Endothelial cell of umbilical vein (primary cell): ENCODE data around the gene SRBD1. TPM values are rescaled to one million over a fixed set of nuclear protein-coding genes. Genes with fewer than 3 reads are reported as not detected.
A peak's percentile ranks its signal among the peaks of the same experiment; 100 is the strongest.

Experiments
- BruUV-seq: library from RNA; stranded (reverse); fragments of 400-500 nt; replicated peaks from 2 replicates; lab custom pipeline; 2021; lab: Mats Ljungman, UMichigan
- CTCF ChIA-PET: fragments of 300-600, 350-600 bp; sonication (Branson Sonifier 250); formaldehyde crosslinking; loops from one replicate; lab custom pipeline; 2021; ENCODE audit warnings: antibody characterized with exemption, inconsistent platforms; lab: Charles Lee
- POLR2A ChIA-PET: fragments of 300-600, 350-600 bp; sonication (Branson Sonifier 250); formaldehyde crosslinking; loops from one replicate; lab custom pipeline; 2021; ENCODE audit warnings: antibody characterized with exemption, inconsistent platforms; lab: Charles Lee
- DNase-seq: peaks from one replicate; pipeline ENCODE4 v3.0.0-alpha.2; 2011; ENCODE audit warnings: low read depth, low spot score
- FAIRE-seq: peaks from 2 replicates; lab custom pipeline; 2011; peaks lifted over from hg19 to GRCh38; lab: Jason Lieb, UNC
- H2AFZ ChIP-seq: 2 replicates; pipeline ENCODE4 v1.6.0; 2012; ENCODE audit warnings: low read depth, low read length, control low read depth, inconsistent platforms
- H3K27ac ChIP-seq: 2 replicates; pipeline ENCODE4 v1.5.1; 2011; ENCODE audit warnings: low read depth, mild to moderate bottlenecking, control low read depth, low read length, moderate library complexity; ENCODE audit not compliant: insufficient read depth
- H3K27me3 ChIP-seq, 2 experiments: 2 replicates each; pipeline versions ENCODE4 v1.6.0 to v1.6.1; 2011; ENCODE audit warnings: low read length in 2 of 2, mixed read lengths in 1 of 2; ENCODE audit not compliant: control insufficient read depth in 2 of 2, insufficient read depth in 2 of 2
- H3K36me3 ChIP-seq, 2 experiments: 2 replicates in 1 of 2; 3 replicates in 1 of 2; pipeline ENCODE4 v1.5.1; 2011; ENCODE audit warnings: low read length in 2 of 2, mild to moderate bottlenecking in 1 of 2, moderate library complexity in 1 of 2; ENCODE audit not compliant: control insufficient read depth in 2 of 2, insufficient read depth in 2 of 2; ENCODE audit errors: extremely low read depth in 1 of 2
- H3K4me1 ChIP-seq: 3 replicates; pipeline ENCODE4 v1.5.1; 2011; ENCODE audit warnings: mild to moderate bottlenecking, low read length; ENCODE audit not compliant: control insufficient read depth, insufficient read depth; ENCODE audit errors: extremely low read depth
- H3K4me2 ChIP-seq: 2 replicates; pipeline ENCODE4 v1.6.1; 2011; ENCODE audit warnings: low read length, control low read depth, mixed read lengths; ENCODE audit not compliant: insufficient read depth
- H3K4me3 ChIP-seq, 3 experiments: fragments of 200-600 bp in 1 of 3; sonication (generic), shearing (Covaris generic) in 1 of 3; replicated peaks in 1 of 3; 2 replicates each; pipeline ENCODE4 v1.5.1; 2011 to 2016; ENCODE audit warnings: control low read depth in 3 of 3, low read length in 3 of 3, mild to moderate bottlenecking in 2 of 3, inconsistent platforms in 1 of 3, low read depth in 1 of 3, moderate library complexity in 1 of 3; ENCODE audit not compliant: insufficient read depth in 1 of 3
- H3K79me2 ChIP-seq: 2 replicates; pipeline ENCODE4 v1.6.0; 2012; ENCODE audit warnings: low read length, inconsistent platforms; ENCODE audit not compliant: control insufficient read depth, insufficient read depth
- H3K9ac ChIP-seq: replicated peaks from 2 replicates; pipeline ENCODE3; 2011; ENCODE audit warnings: low read length, control low read depth; ENCODE audit not compliant: insufficient read depth; ENCODE audit errors: extremely low read depth
- H3K9me1 ChIP-seq: replicated peaks from 3 replicates; pipeline ENCODE4 v1.6.0; 2011; ENCODE audit warnings: mild to moderate bottlenecking, low read length; ENCODE audit not compliant: control insufficient read depth, insufficient read depth; ENCODE audit errors: extremely low read depth
- H3K9me3 ChIP-seq: replicated peaks from 2 replicates; pipeline ENCODE4 v1.5.1; 2012; ENCODE audit warnings: low read length, inconsistent platforms; ENCODE audit not compliant: control insufficient read depth, insufficient read depth
- H4K20me1 ChIP-seq: replicated peaks from 2 replicates; pipeline ENCODE3; 2011; ENCODE audit warnings: mild to moderate bottlenecking, low read length; ENCODE audit not compliant: control insufficient read depth, insufficient read depth; ENCODE audit errors: extremely low read depth
- EZH2 ChIP-seq: IDR thresholded peaks from 2 replicates; pipeline ENCODE4 v1.6.1; 2012; ENCODE audit warnings: borderline replicate concordance, low read depth, mild to moderate bottlenecking, moderate library complexity, low read length, inconsistent platforms; ENCODE audit not compliant: severe bottlenecking
- FOS ChIP-seq: IDR thresholded peaks from 2 replicates; pipeline ENCODE4 v1.6.1; 2011; ENCODE audit warnings: mild to moderate bottlenecking, low read length, moderate library complexity, borderline replicate concordance; ENCODE audit not compliant: insufficient read depth
- GATA2 ChIP-seq: IDR thresholded peaks from 2 replicates; pipeline ENCODE4 v1.7.0; 2011; ENCODE audit warnings: low read depth, mild to moderate bottlenecking, moderate library complexity, mixed read lengths, low read length; ENCODE audit not compliant: insufficient read length, insufficient read depth
- JUN ChIP-seq: IDR thresholded peaks from 2 replicates; pipeline ENCODE4 v1.6.1; 2011; ENCODE audit warnings: borderline replicate concordance, low read depth; ENCODE audit not compliant: insufficient read length, insufficient read depth
- MYC ChIP-seq: IDR thresholded peaks from one replicate; pipeline ENCODE4 v1.6.1; 2011; ENCODE audit warnings: mild to moderate bottlenecking, low read depth, low read length
- POLR2A ChIP-seq: IDR thresholded peaks from 2 replicates; pipeline ENCODE4 v1.6.1; 2012; ENCODE audit warnings: low read depth, mild to moderate bottlenecking, control low read depth, low read length
- POLR2AphosphoS5 ChIP-seq: IDR thresholded peaks from 2 replicates; pipeline ENCODE4 v1.6.1; 2012; ENCODE audit warnings: low read depth, mild to moderate bottlenecking, control low read depth, low read length, moderate library complexity; ENCODE audit not compliant: insufficient read depth
- dilution Hi-C: fragments of 300-500 bp; cut with MboI; formaldehyde crosslinking; loops from one replicate; pipeline ENCODE4 v1.15.0; 2019; ENCODE audit warnings: low sequenced_read_pairs; ENCODE audit not compliant: extremely low pct_ligation_motif_present
- intact Hi-C: fragments of 100-400 bp; cut with micrococcal nuclease; formaldehyde crosslinking; loops from one replicate; pipeline ENCODE4 v1.10.0; 2022
- polyA plus RNA-seq, 4 experiments: library from polyadenylated mRNA; depleted of rRNA in 3 of 4; stranded (reverse) in 3 of 4; unstranded in 1 of 4; fragments of >200 nt; gene quantifications; 2 replicates each; pipeline versions ENCODE4 v1.2.1 to v1.2.3, GENCODE V29; 2011 to 2012; ENCODE audit warnings: missing spikeins in 1 of 4
- total RNA-seq: library from RNA; stranded (reverse); gene quantifications from 2 replicates; pipeline ENCODE4 v1.2.3, GENCODE V29; 2021
- TF ChIP-seq, protein P1 (sequence below): IDR thresholded peaks from 2 replicates; pipeline ENCODE4 v1.6.1; 2011; ENCODE audit not compliant: insufficient read depth, insufficient read length
- TF ChIP-seq, protein P2 (sequence below), 2 donors: IDR thresholded peaks; 1 replicate in 1 of 2; 2 replicates in 1 of 2; pipeline ENCODE4 v1.5.1; 2011; ENCODE audit warnings: low read length in 2 of 2, mild to moderate bottlenecking in 2 of 2, moderate library complexity in 2 of 2, control low read depth in 1 of 2, inconsistent platforms in 1 of 2, low read depth in 1 of 2; ENCODE audit not compliant: insufficient read depth in 1 of 2; ENCODE audit errors: extremely low read depth in 1 of 2

SRBD1 gene
- total and polyA plus RNA-seq, 2 donors (not counting 3 experiments of a cell fraction or from before 2014, with no cell fraction given): 3.7 to 12.5 TPM

DNA sequence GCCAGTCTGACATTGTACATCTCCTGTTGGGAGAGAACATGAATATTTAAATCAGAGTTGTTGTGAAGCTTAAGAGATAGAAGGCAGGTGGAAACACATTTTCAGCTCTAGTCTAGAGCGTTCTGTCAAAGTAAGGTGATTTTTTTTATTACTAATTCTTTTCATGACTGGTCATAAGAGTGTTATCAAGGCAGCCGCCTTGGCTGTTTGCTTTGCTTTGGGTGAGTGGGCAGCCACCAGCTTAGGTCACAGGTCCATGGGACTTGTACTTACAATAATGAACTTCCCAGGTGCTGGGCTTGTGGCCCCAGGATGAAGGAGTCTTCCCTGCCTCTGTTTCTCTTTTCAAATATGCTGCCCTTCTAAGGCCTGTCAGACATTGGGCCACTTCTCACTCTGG is 256.3 kb downstream of the SRBD1 start:
- no peak overlapping the region for H3K4me2 ChIP-seq
- H4K20me1 ChIP-seq: no peaks in the 10 kb centered on the region
- no peak overlapping the region for H2AFZ ChIP-seq
- peaks cover 17% of the 10 kb centered on the region for H3K4me1 ChIP-seq
- H3K79me2 ChIP-seq: no peaks in the 10 kb centered on the region
- H3K4me3 ChIP-seq: no peak overlapping the region
- dilution Hi-C loops (no loop called here), intact Hi-C loops (loop anchor here (1.0 to 5.0 kb wide), 7 partner anchors 26 to 372 kb away; partner anchors contain the start of gene SIX2)
- POLR2A ChIA-PET: no interaction called here
- no peaks in the 10 kb centered on the region for H3K36me3 ChIP-seq
- TF ChIP-seq, protein P1, sequence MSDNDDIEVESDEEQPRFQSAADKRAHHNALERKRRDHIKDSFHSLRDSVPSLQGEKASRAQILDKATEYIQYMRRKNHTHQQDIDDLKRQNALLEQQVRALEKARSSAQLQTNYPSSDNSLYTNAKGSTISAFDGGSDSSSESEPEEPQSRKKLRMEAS: no peak
- TF ChIP-seq MYC (no peak), JUN (no peak), POLR2AphosphoS5 (no peak), GATA2 (no peak), POLR2A (no peak), EZH2 (no peak), FOS (no peak)
- TF ChIP-seq, protein P2, sequence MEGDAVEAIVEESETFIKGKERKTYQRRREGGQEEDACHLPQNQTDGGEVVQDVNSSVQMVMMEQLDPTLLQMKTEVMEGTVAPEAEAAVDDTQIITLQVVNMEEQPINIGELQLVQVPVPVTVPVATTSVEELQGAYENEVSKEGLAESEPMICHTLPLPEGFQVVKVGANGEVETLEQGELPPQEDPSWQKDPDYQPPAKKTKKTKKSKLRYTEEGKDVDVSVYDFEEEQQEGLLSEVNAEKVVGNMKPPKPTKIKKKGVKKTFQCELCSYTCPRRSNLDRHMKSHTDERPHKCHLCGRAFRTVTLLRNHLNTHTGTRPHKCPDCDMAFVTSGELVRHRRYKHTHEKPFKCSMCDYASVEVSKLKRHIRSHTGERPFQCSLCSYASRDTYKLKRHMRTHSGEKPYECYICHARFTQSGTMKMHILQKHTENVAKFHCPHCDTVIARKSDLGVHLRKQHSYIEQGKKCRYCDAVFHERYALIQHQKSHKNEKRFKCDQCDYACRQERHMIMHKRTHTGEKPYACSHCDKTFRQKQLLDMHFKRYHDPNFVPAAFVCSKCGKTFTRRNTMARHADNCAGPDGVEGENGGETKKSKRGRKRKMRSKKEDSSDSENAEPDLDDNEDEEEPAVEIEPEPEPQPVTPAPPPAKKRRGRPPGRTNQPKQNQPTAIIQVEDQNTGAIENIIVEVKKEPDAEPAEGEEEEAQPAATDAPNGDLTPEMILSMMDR (IDR thresholded peaks at IDR 0.05; ENCODE audit: extremely low read depth in 1 of 2, insufficient read depth in 1 of 2, low read depth in 1 of 2, low read length in 2 of 2): no peak
- DNase-seq (no peak), FAIRE-seq (no peak)
- CTCF ChIA-PET: interaction anchor here (0.9 to 1.8 kb wide), 7 partner anchors 9 to 341 kb away, joined by 3 to 8 read pairs (median 4); no protein-coding TSS in a partner anchor
- H3K9ac ChIP-seq: no peak overlapping the region
- BruUV-seq: no TSS peak
- no peaks in the 10 kb centered on the region for H3K9me1 ChIP-seq
- no peaks in the 10 kb centered on the region for H3K27me3 ChIP-seq
- no peaks in the 10 kb centered on the region for H3K9me3 ChIP-seq
- peak overlapping the region; percentile 85 for H3K27ac ChIP-seq
